Measurements from ENCODE around the gene COX20.

COX20 gene

GRCh38 chr1:244864253-244865027 is 29.0 kb downstream of the COX20 start, which contains the start of gene HNRNPU:
Gene HNRNPU (minus strand): TSS chr1:244864543. CDS start chr1:244864307, 236 bp downstream.
- peak; percentile 88 for DNase-seq (ENCODE audit: low read depth)
- TF ChIP-seq CTCF (IDR thresholded peaks at IDR 0.05; ENCODE audit: control insufficient read depth, extremely low read depth, insufficient read depth) = no peak
- H3K4me3 ChIP-seq (ENCODE audit: low read depth, low read length) = peak within 1 kb of the TSS; percentile 95

GRCh38 chr1:244865028-244865371 is 29.5 kb downstream of the COX20 start:
- DNase-seq (ENCODE audit: low read depth) = no peak
- peak overlapping the region; percentile 95 for H3K4me3 ChIP-seq (ENCODE audit: low read depth, low read length)
- no peak for TF ChIP-seq CTCF (IDR thresholded peaks at IDR 0.05; ENCODE audit: control insufficient read depth, extremely low read depth, insufficient read depth)

- H3K4me3 ChIP-seq (ENCODE audit: low read depth, low read length) = no peak overlapping the region
- DNase-seq (ENCODE audit: low read depth) = no peak
- no peak for TF ChIP-seq CTCF (IDR thresholded peaks at IDR 0.05; ENCODE audit: control insufficient read depth, extremely low read depth, insufficient read depth)
Observed at GRCh38 chr1:244865820-244866219, 30.4 kb downstream of the COX20 start.

- DNase-seq (ENCODE audit: low read depth) = no peak
- no peak for TF ChIP-seq CTCF (IDR thresholded peaks at IDR 0.05; ENCODE audit: control insufficient read depth, extremely low read depth, insufficient read depth)
- no peak overlapping the region for H3K4me3 ChIP-seq (ENCODE audit: low read depth, low read length)
Observed at GRCh38 chr1:244866355-244866754, 30.9 kb downstream of the COX20 start.

GRCh38 chr1:244868484-244869363 is 33.3 kb downstream of the COX20 start:
- H3K4me3 ChIP-seq (ENCODE audit: low read depth, low read length) = no peak overlapping the region
- no peak for TF ChIP-seq CTCF (IDR thresholded peaks at IDR 0.05; ENCODE audit: control insufficient read depth, extremely low read depth, insufficient read depth)
- no peak for DNase-seq (ENCODE audit: low read depth)

GRCh38 chr1:244869364-244869827 is 33.9 kb downstream of the COX20 start:
- no peak for TF ChIP-seq CTCF (IDR thresholded peaks at IDR 0.05; ENCODE audit: control insufficient read depth, extremely low read depth, insufficient read depth)
- H3K4me3 ChIP-seq (ENCODE audit: low read depth, low read length) = no peak overlapping the region
- no peak for DNase-seq (ENCODE audit: low read depth)
